ENCODE measurements around the gene MARK1.

DNA sequence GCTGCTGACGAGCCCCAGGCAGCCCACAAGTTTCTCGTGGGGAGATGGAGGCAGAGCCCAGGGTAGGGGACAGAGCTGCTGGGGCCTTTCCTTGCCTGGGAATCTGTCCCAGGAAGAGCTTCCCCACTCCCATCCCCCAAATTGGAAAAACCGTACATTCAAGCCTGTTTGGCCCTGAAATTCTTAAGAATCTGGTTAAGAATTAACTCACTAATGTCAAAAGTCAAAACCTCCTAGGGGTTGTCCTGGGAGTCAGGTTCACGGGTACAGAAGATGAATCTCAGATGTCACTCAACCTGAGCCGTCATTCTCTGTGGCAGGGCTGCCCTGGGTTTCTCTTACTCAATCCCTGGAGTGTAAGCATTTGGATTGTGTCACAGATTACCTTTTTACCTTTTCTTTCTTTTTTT is 170.7 kb downstream of the MARK1 start:
- no peak for TF ChIP-seq POLR2A (IDR thresholded peaks at IDR 0.05)
- TF ChIP-seq, protein P1, sequence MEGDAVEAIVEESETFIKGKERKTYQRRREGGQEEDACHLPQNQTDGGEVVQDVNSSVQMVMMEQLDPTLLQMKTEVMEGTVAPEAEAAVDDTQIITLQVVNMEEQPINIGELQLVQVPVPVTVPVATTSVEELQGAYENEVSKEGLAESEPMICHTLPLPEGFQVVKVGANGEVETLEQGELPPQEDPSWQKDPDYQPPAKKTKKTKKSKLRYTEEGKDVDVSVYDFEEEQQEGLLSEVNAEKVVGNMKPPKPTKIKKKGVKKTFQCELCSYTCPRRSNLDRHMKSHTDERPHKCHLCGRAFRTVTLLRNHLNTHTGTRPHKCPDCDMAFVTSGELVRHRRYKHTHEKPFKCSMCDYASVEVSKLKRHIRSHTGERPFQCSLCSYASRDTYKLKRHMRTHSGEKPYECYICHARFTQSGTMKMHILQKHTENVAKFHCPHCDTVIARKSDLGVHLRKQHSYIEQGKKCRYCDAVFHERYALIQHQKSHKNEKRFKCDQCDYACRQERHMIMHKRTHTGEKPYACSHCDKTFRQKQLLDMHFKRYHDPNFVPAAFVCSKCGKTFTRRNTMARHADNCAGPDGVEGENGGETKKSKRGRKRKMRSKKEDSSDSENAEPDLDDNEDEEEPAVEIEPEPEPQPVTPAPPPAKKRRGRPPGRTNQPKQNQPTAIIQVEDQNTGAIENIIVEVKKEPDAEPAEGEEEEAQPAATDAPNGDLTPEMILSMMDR (IDR thresholded peaks at IDR 0.05): no peak

Data from prostate gland (tissue), 2 donors.